DND-41 (cell line): ENCODE data around the gene ZNF512B.

ENCODE experiments used
- ATAC-seq: fragments of 200-7000 bp; cut with Tn5 transposase; 3 replicates; pipeline ENCODE4 v1.9.1; 2021; ENCODE audit warnings: low read depth; ENCODE audit not compliant: insufficient read depth
- DNase-seq: peaks from one replicate; pipeline ENCODE4 v3.0.0-alpha.2; 2020
- H2AFZ ChIP-seq: 2 replicates; pipeline ENCODE4 v1.6.0; 2012; ENCODE audit warnings: low read depth, low read length
- H3K27ac ChIP-seq: 2 replicates; pipeline ENCODE4 v1.5.1; 2012; ENCODE audit warnings: low read length, inconsistent platforms
- H3K27me3 ChIP-seq: fragments of 200-600 bp; sonication (generic); 2 replicates; pipeline ENCODE4 v1.6.0; 2012; ENCODE audit warnings: low read length, mild to moderate bottlenecking, inconsistent platforms; ENCODE audit not compliant: insufficient read depth, poor library complexity
- H3K36me3 ChIP-seq: 2 replicates; pipeline ENCODE4 v1.5.1; 2012; ENCODE audit warnings: low read length, inconsistent platforms; ENCODE audit not compliant: insufficient read depth
- H3K4me1 ChIP-seq: 2 replicates; pipeline ENCODE4 v1.5.1; 2012; ENCODE audit warnings: mild to moderate bottlenecking, low read length; ENCODE audit not compliant: insufficient read depth
- H3K4me2 ChIP-seq: 2 replicates; pipeline ENCODE4 v1.6.0; 2012; ENCODE audit warnings: mild to moderate bottlenecking, moderate library complexity, low read length, inconsistent platforms; ENCODE audit not compliant: insufficient read depth
- H3K4me3 ChIP-seq, 2 experiments: fragments of 200-600 bp in 1 of 2; shearing (Covaris generic) in 1 of 2; 2 replicates each; pipeline ENCODE4 v1.5.1; 2012 to 2016; ENCODE audit warnings: inconsistent platforms in 2 of 2, low read length in 2 of 2, mild to moderate bottlenecking in 2 of 2, low read depth in 1 of 2, moderate library complexity in 1 of 2
- H3K79me2 ChIP-seq: 2 replicates; pipeline ENCODE4 v1.6.0; 2012; ENCODE audit warnings: low read length, inconsistent platforms; ENCODE audit not compliant: insufficient read depth
- H3K9ac ChIP-seq: 2 replicates; pipeline ENCODE4 v1.6.0; 2012; ENCODE audit warnings: low read depth, mild to moderate bottlenecking, inconsistent platforms, low read length, moderate library complexity
- H3K9me3 ChIP-seq: 2 replicates; pipeline ENCODE4 v1.5.1; 2012; ENCODE audit warnings: low read length, moderate library complexity, mild to moderate bottlenecking, inconsistent platforms; ENCODE audit not compliant: insufficient read depth, severe bottlenecking
- H4K20me1 ChIP-seq: 2 replicates; pipeline ENCODE4 v1.6.0; 2012; ENCODE audit warnings: low read length; ENCODE audit not compliant: insufficient read depth
- EZH2 ChIP-seq: IDR thresholded peaks from 3 replicates; pipeline ENCODE4 v1.6.1; 2012; ENCODE audit warnings: borderline replicate concordance, low read depth, mild to moderate bottlenecking, moderate library complexity, low read length, inconsistent platforms; ENCODE audit not compliant: severe bottlenecking
- TF ChIP-seq, protein P1 (sequence below): IDR thresholded peaks from 2 replicates; pipeline ENCODE4 v1.5.1; 2012; ENCODE audit warnings: borderline replicate concordance, low read length, moderate library complexity, mild to moderate bottlenecking; ENCODE audit not compliant: poor library complexity, severe bottlenecking; ENCODE audit errors: extremely low read depth

Gene ZNF512B

DNA sequence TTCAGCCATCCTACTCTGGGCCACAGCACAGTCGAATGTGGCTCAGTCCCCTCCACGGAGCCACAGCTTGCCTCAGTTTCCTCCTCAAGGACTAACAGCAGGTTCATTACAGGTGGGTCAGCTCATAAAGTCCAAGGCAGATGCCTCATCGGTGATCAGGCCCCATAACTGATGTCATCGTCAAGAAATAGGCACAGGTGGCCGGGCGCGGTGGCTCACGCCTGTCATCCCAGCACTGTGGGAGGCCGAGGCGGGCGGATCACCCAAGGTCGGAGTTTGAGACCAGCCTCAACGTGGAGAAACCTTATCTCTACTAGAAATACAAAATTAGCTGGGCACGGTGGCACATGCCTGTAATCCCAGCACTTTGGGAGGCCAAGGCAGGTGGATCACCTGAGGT, 17.0 kb downstream of the ZNF512B start:
- no peak overlapping the region for H3K4me3 ChIP-seq
- peaks cover 46% of the 10 kb centered on the region for H3K36me3 ChIP-seq
- no peaks in the 10 kb centered on the region for H3K9me3 ChIP-seq
- peak overlapping the region; percentile 17; the same call in 1 of the 2 replicates for H3K4me2 ChIP-seq
- no peak overlapping the region for H3K27ac ChIP-seq
- H2AFZ ChIP-seq: no peak overlapping the region
- peaks cover 31% of the 10 kb centered on the region for H3K4me1 ChIP-seq
- DNase-seq: no peak
- H3K79me2 ChIP-seq: peaks cover 83% of the 10 kb centered on the region
- peaks cover 75% of the 10 kb centered on the region for H4K20me1 ChIP-seq
- TF ChIP-seq, protein P1, sequence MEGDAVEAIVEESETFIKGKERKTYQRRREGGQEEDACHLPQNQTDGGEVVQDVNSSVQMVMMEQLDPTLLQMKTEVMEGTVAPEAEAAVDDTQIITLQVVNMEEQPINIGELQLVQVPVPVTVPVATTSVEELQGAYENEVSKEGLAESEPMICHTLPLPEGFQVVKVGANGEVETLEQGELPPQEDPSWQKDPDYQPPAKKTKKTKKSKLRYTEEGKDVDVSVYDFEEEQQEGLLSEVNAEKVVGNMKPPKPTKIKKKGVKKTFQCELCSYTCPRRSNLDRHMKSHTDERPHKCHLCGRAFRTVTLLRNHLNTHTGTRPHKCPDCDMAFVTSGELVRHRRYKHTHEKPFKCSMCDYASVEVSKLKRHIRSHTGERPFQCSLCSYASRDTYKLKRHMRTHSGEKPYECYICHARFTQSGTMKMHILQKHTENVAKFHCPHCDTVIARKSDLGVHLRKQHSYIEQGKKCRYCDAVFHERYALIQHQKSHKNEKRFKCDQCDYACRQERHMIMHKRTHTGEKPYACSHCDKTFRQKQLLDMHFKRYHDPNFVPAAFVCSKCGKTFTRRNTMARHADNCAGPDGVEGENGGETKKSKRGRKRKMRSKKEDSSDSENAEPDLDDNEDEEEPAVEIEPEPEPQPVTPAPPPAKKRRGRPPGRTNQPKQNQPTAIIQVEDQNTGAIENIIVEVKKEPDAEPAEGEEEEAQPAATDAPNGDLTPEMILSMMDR: no peak
- no peak for TF ChIP-seq EZH2
- ATAC-seq: no peak
- H3K27me3 ChIP-seq: no peaks in the 10 kb centered on the region
- no peak overlapping the region for H3K9ac ChIP-seq

DNA sequence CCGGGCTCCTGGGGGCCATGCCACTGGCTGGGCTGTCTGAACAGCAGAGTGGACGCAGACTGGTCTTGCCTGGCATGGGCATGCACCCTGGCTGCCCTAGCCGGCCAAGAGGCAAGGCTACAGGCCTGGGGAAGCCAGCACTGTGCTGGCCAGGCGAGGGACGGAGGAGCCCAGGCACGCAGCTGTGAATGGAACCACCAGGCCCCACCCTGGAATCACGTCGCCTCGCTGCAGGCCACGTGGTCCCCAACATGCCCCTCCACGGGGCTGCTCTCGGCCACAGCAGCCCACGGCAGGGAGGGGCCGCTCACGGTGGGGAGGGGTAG, 17.6 kb downstream of the ZNF512B start:
- peaks cover 30% of the 10 kb centered on the region for H3K4me1 ChIP-seq
- no peak for ATAC-seq
- H3K27me3 ChIP-seq: no peaks in the 10 kb centered on the region
- H2AFZ ChIP-seq: no peak overlapping the region
- H3K36me3 ChIP-seq: peaks cover 44% of the 10 kb centered on the region
- no peak overlapping the region for H3K4me2 ChIP-seq
- H3K79me2 ChIP-seq: peaks cover 89% of the 10 kb centered on the region
- H4K20me1 ChIP-seq: peaks cover 80% of the 10 kb centered on the region
- no peaks in the 10 kb centered on the region for H3K9me3 ChIP-seq
- no peak overlapping the region for H3K9ac ChIP-seq
- no peak for DNase-seq
- H3K27ac ChIP-seq: no peak overlapping the region
- TF ChIP-seq, protein P1: no peak
- TF ChIP-seq EZH2: no peak
- H3K4me3 ChIP-seq: no peak overlapping the region

DNA sequence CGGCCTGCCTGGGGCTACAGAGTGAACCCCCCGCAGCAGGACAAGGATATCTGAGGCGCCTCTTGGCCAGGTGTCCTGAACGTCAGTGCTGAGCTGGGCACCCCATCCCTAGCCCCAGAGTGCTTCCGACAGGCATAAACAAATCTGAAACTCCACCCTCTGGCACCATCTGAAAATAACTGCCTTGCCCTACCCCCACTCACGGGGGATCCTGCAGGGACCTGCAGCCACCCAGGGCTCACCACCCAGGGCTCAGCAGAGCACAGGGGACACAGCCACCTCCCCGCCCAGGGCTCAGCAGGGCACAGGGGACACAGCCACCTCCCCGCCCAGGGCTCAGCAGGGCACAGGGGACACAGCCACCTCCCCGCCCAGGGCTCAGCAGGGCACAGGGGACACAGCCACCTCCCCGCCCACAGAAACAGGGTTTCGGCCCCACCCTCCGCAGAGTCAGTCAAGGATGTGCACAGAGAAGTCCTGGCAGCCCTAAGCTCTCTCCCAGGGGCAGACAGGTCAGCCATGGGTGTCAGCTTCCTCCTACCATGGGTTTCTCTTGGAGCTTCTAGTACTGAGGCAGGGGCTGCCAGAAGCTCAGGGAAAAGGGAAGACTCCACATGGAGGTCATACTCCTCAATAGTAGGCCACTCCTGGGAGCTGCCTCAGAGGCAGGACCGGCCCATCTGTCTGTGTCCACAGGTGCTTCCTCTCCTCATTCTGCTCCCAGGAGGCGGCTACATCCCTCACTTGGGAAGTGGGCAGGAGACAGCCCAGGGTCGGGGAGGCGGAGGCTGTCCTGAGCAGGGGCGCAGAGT, 18.1 kb downstream of the ZNF512B start:
- Histone ChIP-seq H3K27me3 (no peaks in the 10 kb centered on the region), H3K27ac (no peak overlapping the region), H3K79me2 (peaks cover 94% of the 10 kb centered on the region), H3K4me2 (no peak overlapping the region), H3K36me3 (peaks cover 42% of the 10 kb centered on the region), H3K4me1 (peaks cover 24% of the 10 kb centered on the region), H4K20me1 (peaks cover 83% of the 10 kb centered on the region), H3K4me3 (no peak overlapping the region), H3K9me3 (no peaks in the 10 kb centered on the region), H3K9ac (no peak overlapping the region), H2AFZ (no peak overlapping the region)
- no peak for ATAC-seq
- no peak for TF ChIP-seq EZH2
- TF ChIP-seq, protein P1: no peak
- DNase-seq: no peak
